HepG2 (cell line): ENCODE measurements around the gene YY1. TPM values are rescaled to one million over a fixed set of nuclear protein-coding genes. Genes with fewer than 3 reads are reported as not detected.

Source experiments
- ATF1 ChIP-seq: IDR thresholded peaks from 2 replicates; pipeline ENCODE4 v1.6.1; 2016; ENCODE audit warnings: mild to moderate bottlenecking, control low read depth
- BRD4 ChIP-seq: sonication (generic); formaldehyde crosslinking; IDR thresholded peaks from 2 replicates; pipeline ENCODE4 v1.4.0; 2020; ENCODE audit warnings: missing genetic modification reagents
- FIP1L1 ChIP-seq: fragments of 200-400 bp; formaldehyde crosslinking; IDR thresholded peaks from 2 replicates; pipeline ENCODE4 v1.6.1; 2018; ENCODE audit warnings: low read depth, mild to moderate bottlenecking, low read length, moderate library complexity, borderline replicate concordance; ENCODE audit not compliant: insufficient read depth
- GABPB1 ChIP-seq: IDR thresholded peaks from 2 replicates; pipeline ENCODE4 v1.6.1; 2016; ENCODE audit warnings: mild to moderate bottlenecking, missing genetic modification reagents, moderate library complexity, missing compliant biosample characterization
- JUNB ChIP-seq: sonication (generic); formaldehyde crosslinking; IDR thresholded peaks from 2 replicates; pipeline ENCODE4 v1.8.0; 2022; ENCODE audit warnings: missing genetic modification reagents, mild to moderate bottlenecking, borderline replicate concordance
- MAX ChIP-seq: IDR thresholded peaks from 2 replicates; pipeline ENCODE4 v1.6.1; 2012; ENCODE audit warnings: inconsistent platforms
- MED1 ChIP-seq: sonication (generic); formaldehyde crosslinking; IDR thresholded peaks from 2 replicates; pipeline ENCODE4 v1.4.0; 2020; ENCODE audit warnings: missing genetic modification reagents
- SETDB1 ChIP-seq: sonication (generic); formaldehyde crosslinking; IDR thresholded peaks from 2 replicates; pipeline ENCODE4 v1.5.1; 2020; ENCODE audit warnings: missing genetic modification reagents, mild to moderate bottlenecking, borderline replicate concordance
- TGIF2 ChIP-seq: IDR thresholded peaks from 2 replicates; pipeline ENCODE4 v1.6.1; 2016; ENCODE audit warnings: control low read depth, missing compliant biosample characterization
- ZIK1 ChIP-seq: sonication (generic); formaldehyde crosslinking; IDR thresholded peaks from 2 replicates; pipeline ENCODE4 v1.5.0; 2020; ENCODE audit warnings: mild to moderate bottlenecking, low read depth, missing genetic modification reagents, borderline replicate concordance
- ZMYM2 ChIP-seq: sonication (generic); formaldehyde crosslinking; IDR thresholded peaks from 2 replicates; pipeline ENCODE4 v1.8.0; 2022; ENCODE audit warnings: mild to moderate bottlenecking, missing genetic modification reagents
- ZMYM3 ChIP-seq: sonication (generic); formaldehyde crosslinking; IDR thresholded peaks from 2 replicates; pipeline ENCODE4 v1.5.1; 2020; ENCODE audit warnings: mild to moderate bottlenecking, missing genetic modification reagents
- ZNF121 ChIP-seq: sonication (generic); formaldehyde crosslinking; IDR thresholded peaks from 2 replicates; pipeline ENCODE4 v1.5.0; 2020; ENCODE audit warnings: mild to moderate bottlenecking, missing genetic modification reagents
- ZNF138 ChIP-seq: sonication (generic); formaldehyde crosslinking; IDR thresholded peaks from 2 replicates; pipeline ENCODE4 v1.5.0; 2020; ENCODE audit warnings: mild to moderate bottlenecking, low read depth, missing genetic modification reagents
- ZNF432 ChIP-seq: sonication (generic); formaldehyde crosslinking; IDR thresholded peaks from 2 replicates; pipeline ENCODE4 v1.5.0; 2020; ENCODE audit warnings: missing genetic modification reagents, mild to moderate bottlenecking, borderline replicate concordance
- ZNF564 ChIP-seq: sonication (generic); formaldehyde crosslinking; IDR thresholded peaks from 2 replicates; pipeline ENCODE4 v1.8.1; 2023; ENCODE audit warnings: mild to moderate bottlenecking, missing genetic modification reagents
- polyA plus RNA-seq, 8 experiments: library from polyadenylated mRNA; depleted of rRNA in 3 of 8; stranded (reverse) in 7 of 8; unstranded in 1 of 8; fragments of >200 nt; fragmentation: Illumina TruSeq in 4 of 8; extraction: Trizol in 4 of 8; gene quantifications; 2 replicates each; pipeline versions ENCODE4 v1.2.1 to v1.2.3, GENCODE V29; 2011 to 2016; ENCODE audit warnings: low read depth in 4 of 8, missing spikeins in 1 of 8, mixed read lengths in 1 of 8; ENCODE audit not compliant: insufficient read depth in 1 of 8
- total RNA-seq, 5 experiments: library from RNA; depleted of rRNA; stranded (reverse); fragments of >200 nt; fragmentation: Illumina TruSeq; extraction: Trizol; gene quantifications; 2 replicates each; pipeline ENCODE4 v1.2.3, GENCODE V29; 2016; ENCODE audit warnings: low read depth in 1 of 5
- TF ChIP-seq, protein P1 (sequence below): sonication (generic); formaldehyde crosslinking; IDR thresholded peaks from 2 replicates; pipeline ENCODE4 v1.8.0; 2022; ENCODE audit warnings: mild to moderate bottlenecking, missing genetic modification reagents
- TF ChIP-seq, protein P2 (sequence below): sonication (generic); formaldehyde crosslinking; conservative IDR thresholded peaks from 2 replicates; pipeline ENCODE4 v1.8.0; 2022; ENCODE audit warnings: mild to moderate bottlenecking, moderate library complexity, missing genetic modification reagents
- TF ChIP-seq, protein P3 (sequence below): sonication (generic); formaldehyde crosslinking; IDR thresholded peaks from 2 replicates; pipeline ENCODE4 v1.9.0; 2021; ENCODE audit warnings: mild to moderate bottlenecking, missing genetic modification reagents

Gene YY1
- total and polyA plus RNA-seq, 2 of the 13 experiments (the other 11 are each of a cell fraction or from before 2014, with no cell fraction given), result 29.4 to 68.1 TPM

GRCh38 chr14:100221533-100222223 lies 17.3 kb upstream of the YY1 start (continued):
- TF ChIP-seq, protein P1, sequence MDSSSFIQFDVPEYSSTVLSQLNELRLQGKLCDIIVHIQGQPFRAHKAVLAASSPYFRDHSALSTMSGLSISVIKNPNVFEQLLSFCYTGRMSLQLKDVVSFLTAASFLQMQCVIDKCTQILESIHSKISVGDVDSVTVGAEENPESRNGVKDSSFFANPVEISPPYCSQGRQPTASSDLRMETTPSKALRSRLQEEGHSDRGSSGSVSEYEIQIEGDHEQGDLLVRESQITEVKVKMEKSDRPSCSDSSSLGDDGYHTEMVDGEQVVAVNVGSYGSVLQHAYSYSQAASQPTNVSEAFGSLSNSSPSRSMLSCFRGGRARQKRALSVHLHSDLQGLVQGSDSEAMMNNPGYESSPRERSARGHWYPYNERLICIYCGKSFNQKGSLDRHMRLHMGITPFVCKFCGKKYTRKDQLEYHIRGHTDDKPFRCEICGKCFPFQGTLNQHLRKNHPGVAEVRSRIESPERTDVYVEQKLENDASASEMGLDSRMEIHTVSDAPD (CRISPR knock-in tag), result no peak
- TF ChIP-seq ZNF564 (CRISPR knock-in tag) (no peak), MED1 (CRISPR knock-in tag) (0 out of 2 replicates have a peak, but pooled peaks have one; percentile 8), ZNF121 (CRISPR knock-in tag) (no peak), SETDB1 (CRISPR knock-in tag) (no peak), MAX (peak; percentile 30; the same call in 1 of the 2 replicates), FIP1L1 (no peak), TGIF2 (CRISPR knock-in tag) (peak; percentile 21; the same call in 1 of the 2 replicates), BRD4 (CRISPR knock-in tag) (0 out of 2 replicates have a peak, but pooled peaks have one; percentile 36), ZNF432 (CRISPR knock-in tag) (no peak), JUNB (CRISPR knock-in tag) (no peak), ZIK1 (CRISPR knock-in tag) (0 out of 2 replicates have a peak, but pooled peaks have one; percentile 50), ZMYM3 (peak; percentile 96), ZMYM2 (no peak), ZNF138 (CRISPR knock-in tag) (no peak), ATF1 (CRISPR knock-in tag) (no peak), GABPB1 (CRISPR knock-in tag) (no peak)
- TF ChIP-seq, protein P2, sequence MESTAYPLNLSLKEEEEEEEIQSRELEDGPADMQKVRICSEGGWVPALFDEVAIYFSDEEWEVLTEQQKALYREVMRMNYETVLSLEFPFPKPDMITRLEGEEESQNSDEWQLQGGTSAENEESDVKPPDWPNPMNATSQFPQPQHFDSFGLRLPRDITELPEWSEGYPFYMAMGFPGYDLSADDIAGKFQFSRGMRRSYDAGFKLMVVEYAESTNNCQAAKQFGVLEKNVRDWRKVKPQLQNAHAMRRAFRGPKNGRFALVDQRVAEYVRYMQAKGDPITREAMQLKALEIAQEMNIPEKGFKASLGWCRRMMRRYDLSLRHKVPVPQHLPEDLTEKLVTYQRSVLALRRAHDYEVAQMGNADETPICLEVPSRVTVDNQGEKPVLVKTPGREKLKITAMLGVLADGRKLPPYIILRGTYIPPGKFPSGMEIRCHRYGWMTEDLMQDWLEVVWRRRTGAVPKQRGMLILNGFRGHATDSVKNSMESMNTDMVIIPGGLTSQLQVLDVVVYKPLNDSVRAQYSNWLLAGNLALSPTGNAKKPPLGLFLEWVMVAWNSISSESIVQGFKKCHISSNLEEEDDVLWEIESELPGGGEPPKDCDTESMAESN (CRISPR knock-in tag), result no peak
- TF ChIP-seq, protein P3, sequence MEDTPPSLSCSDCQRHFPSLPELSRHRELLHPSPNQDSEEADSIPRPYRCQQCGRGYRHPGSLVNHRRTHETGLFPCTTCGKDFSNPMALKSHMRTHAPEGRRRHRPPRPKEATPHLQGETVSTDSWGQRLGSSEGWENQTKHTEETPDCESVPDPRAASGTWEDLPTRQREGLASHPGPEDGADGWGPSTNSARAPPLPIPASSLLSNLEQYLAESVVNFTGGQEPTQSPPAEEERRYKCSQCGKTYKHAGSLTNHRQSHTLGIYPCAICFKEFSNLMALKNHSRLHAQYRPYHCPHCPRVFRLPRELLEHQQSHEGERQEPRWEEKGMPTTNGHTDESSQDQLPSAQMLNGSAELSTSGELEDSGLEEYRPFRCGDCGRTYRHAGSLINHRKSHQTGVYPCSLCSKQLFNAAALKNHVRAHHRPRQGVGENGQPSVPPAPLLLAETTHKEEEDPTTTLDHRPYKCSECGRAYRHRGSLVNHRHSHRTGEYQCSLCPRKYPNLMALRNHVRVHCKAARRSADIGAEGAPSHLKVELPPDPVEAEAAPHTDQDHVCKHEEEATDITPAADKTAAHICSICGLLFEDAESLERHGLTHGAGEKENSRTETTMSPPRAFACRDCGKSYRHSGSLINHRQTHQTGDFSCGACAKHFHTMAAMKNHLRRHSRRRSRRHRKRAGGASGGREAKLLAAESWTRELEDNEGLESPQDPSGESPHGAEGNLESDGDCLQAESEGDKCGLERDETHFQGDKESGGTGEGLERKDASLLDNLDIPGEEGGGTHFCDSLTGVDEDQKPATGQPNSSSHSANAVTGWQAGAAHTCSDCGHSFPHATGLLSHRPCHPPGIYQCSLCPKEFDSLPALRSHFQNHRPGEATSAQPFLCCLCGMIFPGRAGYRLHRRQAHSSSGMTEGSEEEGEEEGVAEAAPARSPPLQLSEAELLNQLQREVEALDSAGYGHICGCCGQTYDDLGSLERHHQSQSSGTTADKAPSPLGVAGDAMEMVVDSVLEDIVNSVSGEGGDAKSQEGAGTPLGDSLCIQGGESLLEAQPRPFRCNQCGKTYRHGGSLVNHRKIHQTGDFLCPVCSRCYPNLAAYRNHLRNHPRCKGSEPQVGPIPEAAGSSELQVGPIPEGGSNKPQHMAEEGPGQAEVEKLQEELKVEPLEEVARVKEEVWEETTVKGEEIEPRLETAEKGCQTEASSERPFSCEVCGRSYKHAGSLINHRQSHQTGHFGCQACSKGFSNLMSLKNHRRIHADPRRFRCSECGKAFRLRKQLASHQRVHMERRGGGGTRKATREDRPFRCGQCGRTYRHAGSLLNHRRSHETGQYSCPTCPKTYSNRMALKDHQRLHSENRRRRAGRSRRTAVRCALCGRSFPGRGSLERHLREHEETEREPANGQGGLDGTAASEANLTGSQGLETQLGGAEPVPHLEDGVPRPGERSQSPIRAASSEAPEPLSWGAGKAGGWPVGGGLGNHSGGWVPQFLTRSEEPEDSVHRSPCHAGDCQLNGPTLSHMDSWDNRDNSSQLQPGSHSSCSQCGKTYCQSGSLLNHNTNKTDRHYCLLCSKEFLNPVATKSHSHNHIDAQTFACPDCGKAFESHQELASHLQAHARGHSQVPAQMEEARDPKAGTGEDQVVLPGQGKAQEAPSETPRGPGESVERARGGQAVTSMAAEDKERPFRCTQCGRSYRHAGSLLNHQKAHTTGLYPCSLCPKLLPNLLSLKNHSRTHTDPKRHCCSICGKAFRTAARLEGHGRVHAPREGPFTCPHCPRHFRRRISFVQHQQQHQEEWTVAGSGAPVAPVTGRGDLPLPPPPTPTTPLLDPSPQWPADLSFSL, result no peak
